Measurements from ENCODE around the gene UBE2G1.

GRCh38 chr17:4272972-4273368 is 93.5 kb downstream of the UBE2G1 start:
- TF ChIP-seq CTCF (IDR thresholded peaks at IDR 0.05) (no peak), POLR2A (IDR thresholded peaks at IDR 0.05) (no peak)

Measured in esophagus squamous epithelium (tissue), 4 donors.